ENCODE results near the gene MAP2K5. TPM values are rescaled to one million over a fixed set of nuclear protein-coding genes. Genes with fewer than 3 reads are reported as not detected.

Gene MAP2K5
- total and polyA plus RNA-seq, 2 donors from 2014 or later = 14.1 to 18.6 TPM

GRCh38 chr15:67758619-67759300 lies 216.3 kb downstream of the MAP2K5 start:
- intact Hi-C loops (cut with DNase I) = no loop called here
- Histone ChIP-seq H3K27me3 (ENCODE audit: control insufficient read depth, insufficient read depth, low read length) (no peaks in the 10 kb centered on the region), H3K36me3 (ENCODE audit: control insufficient read depth in 2 of 3, insufficient read depth in 3 of 3, low read length in 3 of 3) (no peaks in the 10 kb centered on the region), H3K4me3 (ENCODE audit: low read length in 3 of 3) (no peak overlapping the region), H3K9me3 (ENCODE audit: control insufficient read depth in 2 of 3, insufficient read depth in 1 of 3, low read length in 3 of 3) (no peaks in the 10 kb centered on the region), H3K4me1 (ENCODE audit: control insufficient read depth in 2 of 3, insufficient read depth in 2 of 3, low read depth in 1 of 3, low read length in 3 of 3) (peaks cover 3 to 6% (median 6%) of the 10 kb centered on the region in 3 donors), H3K9ac (ENCODE audit: low read length in 3 of 3) (no peak overlapping the region), H3K27ac (ENCODE audit: low read depth in 2 of 2, low read length in 2 of 2) (no peak overlapping the region)
- DNase-seq (no peak), FAIRE-seq (no peak)
- TF ChIP-seq, protein P1, sequence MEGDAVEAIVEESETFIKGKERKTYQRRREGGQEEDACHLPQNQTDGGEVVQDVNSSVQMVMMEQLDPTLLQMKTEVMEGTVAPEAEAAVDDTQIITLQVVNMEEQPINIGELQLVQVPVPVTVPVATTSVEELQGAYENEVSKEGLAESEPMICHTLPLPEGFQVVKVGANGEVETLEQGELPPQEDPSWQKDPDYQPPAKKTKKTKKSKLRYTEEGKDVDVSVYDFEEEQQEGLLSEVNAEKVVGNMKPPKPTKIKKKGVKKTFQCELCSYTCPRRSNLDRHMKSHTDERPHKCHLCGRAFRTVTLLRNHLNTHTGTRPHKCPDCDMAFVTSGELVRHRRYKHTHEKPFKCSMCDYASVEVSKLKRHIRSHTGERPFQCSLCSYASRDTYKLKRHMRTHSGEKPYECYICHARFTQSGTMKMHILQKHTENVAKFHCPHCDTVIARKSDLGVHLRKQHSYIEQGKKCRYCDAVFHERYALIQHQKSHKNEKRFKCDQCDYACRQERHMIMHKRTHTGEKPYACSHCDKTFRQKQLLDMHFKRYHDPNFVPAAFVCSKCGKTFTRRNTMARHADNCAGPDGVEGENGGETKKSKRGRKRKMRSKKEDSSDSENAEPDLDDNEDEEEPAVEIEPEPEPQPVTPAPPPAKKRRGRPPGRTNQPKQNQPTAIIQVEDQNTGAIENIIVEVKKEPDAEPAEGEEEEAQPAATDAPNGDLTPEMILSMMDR (IDR thresholded peaks at IDR 0.05; ENCODE audit: borderline replicate concordance, extremely low read depth, insufficient read depth) = no peak

- no peak for FAIRE-seq
Observed at GRCh38 chr15:67760901-67761300, 218.4 kb downstream of the MAP2K5 start.

DNA sequence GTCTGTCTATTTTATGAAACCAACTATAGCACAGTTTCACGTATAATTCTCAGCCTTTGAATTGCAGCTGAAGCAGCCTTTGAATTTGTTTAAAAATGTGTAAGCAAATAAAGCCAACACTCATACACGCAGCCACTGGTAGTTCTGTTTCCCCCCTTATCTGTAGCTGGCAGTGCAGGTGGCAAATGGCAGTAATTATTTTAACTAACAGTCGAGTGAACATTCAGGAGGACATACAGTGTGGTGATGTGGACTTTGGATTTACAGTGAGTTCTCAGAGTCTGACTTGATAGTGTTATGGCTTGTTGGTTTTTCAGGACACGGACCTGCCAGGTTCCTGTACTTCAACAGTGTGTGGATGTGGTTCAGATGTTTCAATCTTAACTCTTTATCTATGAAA lies 218.8 kb downstream of the MAP2K5 start:
- DNase-seq (peak in 1 of 5 donors; percentile 44), FAIRE-seq (no peak)
- no peak overlapping the region for H3K27ac ChIP-seq (ENCODE audit: low read depth in 2 of 2, low read length in 2 of 2)
- H3K4me1 ChIP-seq (ENCODE audit: control insufficient read depth in 2 of 3, insufficient read depth in 2 of 3, low read depth in 1 of 3, low read length in 3 of 3) = peaks cover 3 to 13% (median 6%) of the 10 kb centered on the region in 3 donors
- TF ChIP-seq, protein P1 (IDR thresholded peaks at IDR 0.05; ENCODE audit: borderline replicate concordance, extremely low read depth, insufficient read depth) = no peak
- H3K9me3 ChIP-seq (ENCODE audit: control insufficient read depth in 2 of 3, insufficient read depth in 1 of 3, low read length in 3 of 3) = no peaks in the 10 kb centered on the region
- intact Hi-C loops (cut with DNase I) = no loop called here
- H3K4me3 ChIP-seq (ENCODE audit: low read length in 3 of 3) = no peak overlapping the region
- H3K36me3 ChIP-seq (ENCODE audit: control insufficient read depth in 2 of 3, insufficient read depth in 3 of 3, low read length in 3 of 3) = no peaks in the 10 kb centered on the region
- H3K27me3 ChIP-seq (ENCODE audit: control insufficient read depth, insufficient read depth, low read length) = no peaks in the 10 kb centered on the region
- no peak overlapping the region for H3K9ac ChIP-seq (ENCODE audit: low read length in 3 of 3)

More at GRCh38 chr15:67760901-67761300, 218.4 kb downstream of the MAP2K5 start:
- Histone ChIP-seq H3K4me3 (ENCODE audit: low read length in 3 of 3) (no peak overlapping the region), H3K27me3 (ENCODE audit: control insufficient read depth, insufficient read depth, low read length) (no peaks in the 10 kb centered on the region), H3K36me3 (ENCODE audit: control insufficient read depth in 2 of 3, insufficient read depth in 3 of 3, low read length in 3 of 3) (no peaks in the 10 kb centered on the region), H3K27ac (ENCODE audit: low read depth in 2 of 2, low read length in 2 of 2) (no peak overlapping the region), H3K9ac (ENCODE audit: low read length in 3 of 3) (no peak overlapping the region), H3K9me3 (ENCODE audit: control insufficient read depth in 2 of 3, insufficient read depth in 1 of 3, low read length in 3 of 3) (no peaks in the 10 kb centered on the region), H3K4me1 (ENCODE audit: control insufficient read depth in 2 of 3, insufficient read depth in 2 of 3, low read depth in 1 of 3, low read length in 3 of 3) (peaks cover 3 to 11% (median 6%) of the 10 kb centered on the region in 3 donors)
- intact Hi-C loops (cut with DNase I) = no loop called here
- TF ChIP-seq, protein P1 (IDR thresholded peaks at IDR 0.05; ENCODE audit: borderline replicate concordance, extremely low read depth, insufficient read depth) = no peak
- no peak for DNase-seq
